Gastroesophageal sphincter (tissue), 4 donors: Measurements from ENCODE around the gene MFSD11. TPM values are rescaled to one million over a fixed set of nuclear protein-coding genes. Genes with fewer than 3 reads are reported as not detected.
"Not testable (repeated sequence)": the region's sequence is repeated elsewhere in the genome, so short reads cannot be mapped to it uniquely, and the experiment has no call there.

Source experiments
- ATAC-seq: fragments of 150-250 bp; one replicate; pipeline ENCODE4 v1.9.1; 2016; ENCODE audit warnings: mild to moderate bottlenecking, moderate library complexity
- H3K27ac ChIP-seq, 4 donors: fragments of 200-600 bp; sonication (generic) in 3 of 4; 1 replicate in 3 of 4; 2 replicates in 1 of 4; pipeline ENCODE4 v1.5.1; 2016 to 2019
- H3K27me3 ChIP-seq: fragments of 200-600 bp; sonication (generic); one replicate; pipeline ENCODE4 v1.5.1; 2019
- H3K36me3 ChIP-seq, 2 donors: fragments of 200-600 bp; sonication (generic); one replicate each; pipeline ENCODE4 v1.5.1; 2019; ENCODE audit warnings: control low read depth in 1 of 2
- H3K4me1 ChIP-seq, 3 donors: fragments of 200-600 bp; sonication (generic); 1 replicate in 2 of 3; 2 replicates in 1 of 3; pipeline ENCODE4 v1.5.1; 2016 to 2019; ENCODE audit warnings: control low read depth in 2 of 3
- H3K4me3 ChIP-seq, 2 donors: fragments of 200-600 bp; sonication (generic); one replicate each; pipeline ENCODE4 v1.5.1; 2019; ENCODE audit warnings: mild to moderate bottlenecking in 1 of 2, moderate library complexity in 1 of 2
- H3K9me3 ChIP-seq, 3 donors: fragments of 200-600 bp; sonication (generic); one replicate each; pipeline ENCODE4 v1.5.1; 2017 to 2019; ENCODE audit warnings: control low read depth in 2 of 3
- EP300 ChIP-seq: sonication (generic); formaldehyde crosslinking; IDR thresholded peaks from one replicate; pipeline ENCODE4 v1.6.1; 2017; ENCODE audit warnings: antibody characterized with exemption, mild to moderate bottlenecking
- POLR2A ChIP-seq, 2 donors: fragments of 450-650 bp; IDR thresholded peaks; one replicate each; pipeline ENCODE4 v1.6.1; 2017; ENCODE audit warnings: antibody characterized with exemption in 2 of 2, mild to moderate bottlenecking in 2 of 2, moderate library complexity in 1 of 2
- POLR2AphosphoS5 ChIP-seq: sonication (generic); formaldehyde crosslinking; IDR thresholded peaks from one replicate; pipeline ENCODE4 v1.6.1; 2017; ENCODE audit warnings: antibody characterized with exemption
- WGBS, 2 donors: methylation state at CpG; one replicate each; pipeline ENCODE4 v1.1.5; 2018; ENCODE audit warnings: low coverage in 1 of 2; 5-methylcytosine and 5-hydroxymethylcytosine counted together
- total RNA-seq, 4 donors: library from RNA; depleted of rRNA; stranded (reverse); fragments of >200 nt; gene quantifications; one replicate each; pipeline ENCODE4 v1.1.0, GENCODE V29; 2016
- TF ChIP-seq, protein P1 (sequence below), 4 experiments: fragments of 200-600 bp in 2 of 4; fragments of 450-650 bp in 2 of 4; sonication (generic) in 1 of 4; IDR thresholded peaks; one replicate each; pipeline ENCODE4 v1.5.1; 2017 to 2019; ENCODE audit warnings: antibody characterized with exemption in 4 of 4, mild to moderate bottlenecking in 2 of 4, moderate library complexity in 2 of 4

MFSD11 gene
- total RNA-seq, 4 donors from 2014 or later, result 18.4 to 27.8 (median 20.9) TPM

DNA sequence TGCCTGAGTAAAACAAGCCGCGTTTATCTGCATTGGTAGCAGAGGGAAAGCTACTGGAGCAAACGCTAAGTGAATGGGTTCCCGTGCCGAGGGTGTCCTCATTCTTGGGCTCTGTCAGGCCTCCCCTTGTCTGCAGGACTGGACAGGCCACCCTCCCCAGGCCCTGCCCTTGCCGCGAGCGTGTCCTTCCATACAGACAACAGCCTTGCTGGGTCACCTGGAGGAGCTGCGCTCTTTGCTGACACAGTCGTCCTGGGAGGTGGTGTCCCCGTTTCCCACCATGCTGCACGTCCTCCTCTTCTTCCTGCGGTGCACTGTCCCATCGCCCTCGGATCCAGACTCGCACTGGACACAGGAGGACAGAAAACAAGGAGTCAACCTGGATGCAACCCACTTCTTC, 19.4 kb upstream of the MFSD11 start:
- TF ChIP-seq POLR2AphosphoS5 (no peak), POLR2A (IDR thresholded peaks at IDR 0.05) (no peak), EP300 (no peak)
- TF ChIP-seq, protein P1, sequence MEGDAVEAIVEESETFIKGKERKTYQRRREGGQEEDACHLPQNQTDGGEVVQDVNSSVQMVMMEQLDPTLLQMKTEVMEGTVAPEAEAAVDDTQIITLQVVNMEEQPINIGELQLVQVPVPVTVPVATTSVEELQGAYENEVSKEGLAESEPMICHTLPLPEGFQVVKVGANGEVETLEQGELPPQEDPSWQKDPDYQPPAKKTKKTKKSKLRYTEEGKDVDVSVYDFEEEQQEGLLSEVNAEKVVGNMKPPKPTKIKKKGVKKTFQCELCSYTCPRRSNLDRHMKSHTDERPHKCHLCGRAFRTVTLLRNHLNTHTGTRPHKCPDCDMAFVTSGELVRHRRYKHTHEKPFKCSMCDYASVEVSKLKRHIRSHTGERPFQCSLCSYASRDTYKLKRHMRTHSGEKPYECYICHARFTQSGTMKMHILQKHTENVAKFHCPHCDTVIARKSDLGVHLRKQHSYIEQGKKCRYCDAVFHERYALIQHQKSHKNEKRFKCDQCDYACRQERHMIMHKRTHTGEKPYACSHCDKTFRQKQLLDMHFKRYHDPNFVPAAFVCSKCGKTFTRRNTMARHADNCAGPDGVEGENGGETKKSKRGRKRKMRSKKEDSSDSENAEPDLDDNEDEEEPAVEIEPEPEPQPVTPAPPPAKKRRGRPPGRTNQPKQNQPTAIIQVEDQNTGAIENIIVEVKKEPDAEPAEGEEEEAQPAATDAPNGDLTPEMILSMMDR (IDR thresholded peaks at IDR 0.05), result no peak
- H3K9me3 ChIP-seq, result no peaks in the 10 kb centered on the region
- no peak overlapping the region for H3K27ac ChIP-seq
- peaks cover 3 to 70% (median 18%) of the 10 kb centered on the region in 3 donors for H3K4me1 ChIP-seq
- H3K27me3 ChIP-seq, result no peaks in the 10 kb centered on the region
- WGBS, 2 donors, result 61 to 73% methylated on average over 6 to 10 of the region's 16 CpGs
- H3K36me3 ChIP-seq, result peaks cover 0 to 94% of the 10 kb centered on the region in 2 donors
- H3K4me3 ChIP-seq, result no peak overlapping the region
- no peak for ATAC-seq

DNA sequence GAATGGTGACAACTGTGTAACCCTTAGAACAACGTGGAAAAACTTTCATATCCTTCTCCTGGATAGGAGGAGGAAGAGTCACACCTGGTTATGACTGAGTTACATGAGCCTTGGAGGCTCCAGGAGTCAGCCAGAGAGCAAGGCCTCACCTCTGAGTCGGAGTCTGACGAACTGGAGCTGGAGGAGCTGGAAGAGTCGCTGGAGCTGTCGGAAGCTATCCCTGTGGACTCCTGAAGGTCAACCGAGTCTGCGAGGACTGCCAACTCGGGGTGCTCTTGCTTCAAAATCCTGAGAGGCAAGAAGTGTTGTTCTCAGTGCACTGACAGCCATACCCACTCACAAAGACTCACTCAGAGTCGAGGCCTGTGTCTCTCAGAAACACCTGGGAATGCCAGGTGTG, 17.7 kb upstream of the MFSD11 start:
- H3K4me1 ChIP-seq, result peaks cover 6 to 70% (median 27%) of the 10 kb centered on the region in 3 donors

DNA sequence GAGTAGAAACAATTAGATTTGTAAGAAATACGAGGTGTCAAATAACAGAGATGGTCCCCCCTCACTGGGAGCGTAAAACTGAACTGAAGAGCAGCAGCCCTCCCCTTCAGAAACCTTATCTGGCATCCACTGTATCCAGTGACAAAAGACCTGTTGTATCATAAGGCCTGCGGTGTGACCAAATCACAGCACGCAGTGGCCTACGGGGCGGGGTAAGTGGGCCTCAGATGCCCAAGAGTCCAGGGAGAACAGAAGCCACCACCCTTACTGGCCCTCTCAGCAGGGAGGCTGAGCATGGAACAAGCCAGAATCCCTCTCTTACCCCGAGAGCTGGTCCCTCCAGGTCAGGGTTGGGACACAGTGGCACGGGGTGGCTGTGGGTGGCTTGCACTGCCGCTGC, 17.0 kb upstream of the MFSD11 start:
- Histone ChIP-seq H3K27me3 (no peaks in the 10 kb centered on the region), H3K36me3 (peaks cover 0 to 90% of the 10 kb centered on the region in 2 donors), H3K9me3 (no peaks in the 10 kb centered on the region), H3K4me1 (peaks cover 6 to 68% (median 23%) of the 10 kb centered on the region in 3 donors), H3K4me3 (no peak overlapping the region), H3K27ac (peak overlapping the region in 2 of 4 donors; percentile 16 to 20)
- no peak for TF ChIP-seq EP300
- TF ChIP-seq POLR2AphosphoS5, result no peak
- TF ChIP-seq POLR2A (IDR thresholded peaks at IDR 0.05), result no peak
- TF ChIP-seq, protein P1 (IDR thresholded peaks at IDR 0.05), result no peak
- 79 to 88% methylated on average over 5 of the region's 9 CpGs for WGBS, 2 donors
- no peak for ATAC-seq

More for the DNA sequence above, 17.7 kb upstream of the MFSD11 start:
- H3K27me3 ChIP-seq, result no peaks in the 10 kb centered on the region
- no peaks in the 10 kb centered on the region for H3K9me3 ChIP-seq
- ATAC-seq, result no peak
- 67 to 69% methylated on average over 1 to 2 of the region's 9 CpGs for WGBS, 2 donors
- H3K36me3 ChIP-seq, result peaks cover 0 to 97% of the 10 kb centered on the region in 2 donors
- TF ChIP-seq POLR2A (IDR thresholded peaks at IDR 0.05) (no peak), POLR2AphosphoS5 (no peak), EP300 (no peak)
- TF ChIP-seq, protein P1 (IDR thresholded peaks at IDR 0.05), result no peak
- H3K27ac ChIP-seq, result no peak overlapping the region
- no peak overlapping the region for H3K4me3 ChIP-seq

DNA sequence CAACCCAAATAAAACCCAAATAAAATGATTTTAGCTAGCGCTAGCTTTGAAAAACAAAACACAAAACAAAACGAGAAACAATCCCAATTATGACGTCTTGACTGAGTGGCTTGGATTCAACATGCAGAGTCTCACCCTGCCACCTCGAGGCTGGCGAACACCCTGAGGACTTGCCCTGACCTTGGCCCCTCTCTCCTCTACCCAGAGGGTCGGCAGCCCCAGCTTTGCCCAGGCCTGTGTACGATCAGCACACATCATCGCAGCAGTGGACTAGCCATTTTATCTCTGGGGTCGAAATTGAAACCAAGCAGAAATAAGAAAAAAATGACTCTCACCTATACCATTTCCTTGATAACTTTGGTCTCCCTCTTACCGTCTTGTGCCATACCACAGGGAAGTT, 16.5 kb upstream of the MFSD11 start:
- H3K9me3 ChIP-seq, result no peaks in the 10 kb centered on the region
- TF ChIP-seq EP300 (no peak), POLR2AphosphoS5 (no peak), POLR2A (IDR thresholded peaks at IDR 0.05) (no peak)
- TF ChIP-seq, protein P1 (IDR thresholded peaks at IDR 0.05), result no peak
- no peak for ATAC-seq
- H3K27me3 ChIP-seq, result no peaks in the 10 kb centered on the region
- no peak overlapping the region for H3K4me3 ChIP-seq
- peaks cover 0 to 84% of the 10 kb centered on the region in 2 donors for H3K36me3 ChIP-seq
- H3K27ac ChIP-seq, result peak overlapping the region in 3 of 4 donors; percentile 4 to 26 (median 16)
- peaks cover 5 to 62% (median 23%) of the 10 kb centered on the region in 3 donors for H3K4me1 ChIP-seq
- WGBS, 2 donors, result 81 to 82% methylated on average over 5 to 10 of the region's 10 CpGs

DNA sequence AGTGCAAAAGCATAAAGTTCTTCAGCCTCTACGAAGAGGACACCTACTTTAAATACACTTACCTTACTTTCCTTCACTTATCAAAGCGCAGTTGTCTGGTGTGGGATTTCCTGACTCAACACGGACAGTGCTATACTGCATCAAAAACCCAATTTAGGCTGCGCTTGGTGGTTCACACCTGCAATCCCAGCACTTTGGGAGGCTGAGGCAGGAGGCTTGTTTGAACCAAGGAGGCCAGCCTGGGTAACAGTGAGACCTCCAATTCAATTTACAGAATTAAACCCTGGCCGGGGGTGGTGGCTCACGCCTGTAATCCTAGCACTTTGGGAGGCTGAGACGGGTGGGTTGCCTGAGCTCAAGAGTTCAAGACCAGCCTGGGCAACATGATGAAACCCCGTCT, 15.6 kb upstream of the MFSD11 start:
- ATAC-seq, result no peak
- Histone ChIP-seq H3K36me3 (peaks cover 0 to 76% of the 10 kb centered on the region in 2 donors), H3K4me1 (peaks cover 2 to 56% (median 24%) of the 10 kb centered on the region in 3 donors), H3K4me3 (no peak overlapping the region), H3K27me3 (no peaks in the 10 kb centered on the region), H3K27ac (no peak overlapping the region), H3K9me3 (no peaks in the 10 kb centered on the region)
- WGBS, 2 donors, result 70 to 77% methylated on average over 5 of the region's 8 CpGs
- TF ChIP-seq, protein P1 (IDR thresholded peaks at IDR 0.05), result no peak
- no peak for TF ChIP-seq EP300
- TF ChIP-seq POLR2A (IDR thresholded peaks at IDR 0.05), result no peak
- no peak for TF ChIP-seq POLR2AphosphoS5

DNA sequence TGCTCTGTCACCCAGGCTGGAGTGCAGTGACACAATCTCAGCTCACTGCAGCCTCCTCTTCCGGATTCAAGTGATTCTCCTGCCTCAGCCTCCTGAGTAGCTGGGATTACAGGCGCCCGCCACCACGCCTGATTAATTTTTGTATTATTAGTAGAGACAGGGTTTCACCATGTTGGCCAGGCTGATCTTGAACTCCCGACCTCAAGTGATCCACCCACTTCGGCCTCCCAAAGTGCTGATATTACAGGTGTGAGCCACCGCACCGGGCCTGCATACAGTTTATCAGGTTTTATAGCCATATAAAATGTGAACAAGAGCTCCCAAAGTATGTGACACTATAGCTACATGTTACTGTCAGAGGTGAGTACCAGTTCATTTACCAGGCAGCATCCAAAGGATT, 14.9 kb upstream of the MFSD11 start:
- H3K27me3 ChIP-seq, H3K27ac ChIP-seq: not testable (repeated sequence)
- WGBS, 2 donors, result 93 to 97% methylated on average over 5 to 8 of the region's 8 CpGs

More for the DNA sequence above, 14.9 kb upstream of the MFSD11 start:
- not testable (repeated sequence) for H3K9me3 ChIP-seq, H3K4me3 ChIP-seq, ATAC-seq
- peaks cover 2 to 60% (median 31%) of the 10 kb centered on the region in 3 donors for H3K4me1 ChIP-seq
- peaks cover 0 to 69% of the 10 kb centered on the region in 2 donors for H3K36me3 ChIP-seq
